Central memory CD8-positive, alpha-beta T cell (primary cell): ENCODE results near the gene MAP2K6.

ENCODE experiments used
- ATAC-seq: fragments of 150-1000 bp; cut with Tn5 transposase; replicated peaks from 2 replicates; pipeline ENCODE4 v1.10.0; 2022; ENCODE audit warnings: mild to moderate bottlenecking, moderate FRiP score, moderate number of reproducible peaks; ENCODE audit not compliant: poor library complexity, severe bottlenecking; ENCODE audit errors: extremely low read depth
- DNase-seq, 2 donors: peaks; one replicate each; pipeline ENCODE4 v3.0.0; 2021; ENCODE audit warnings: low spot score in 2 of 2
- H3K27ac Mint-ChIP-seq: one replicate; pipeline ENCODE4 v1.8.0; 2022; ENCODE audit warnings: low read depth, mild to moderate bottlenecking, moderate library complexity, mixed read lengths
- H3K27me3 Mint-ChIP-seq: one replicate; pipeline ENCODE4 v1.8.0; 2022; ENCODE audit warnings: mixed read lengths
- H3K36me3 Mint-ChIP-seq: one replicate; pipeline ENCODE4 v1.8.0; 2022; ENCODE audit warnings: mild to moderate bottlenecking, moderate library complexity, mixed read lengths; ENCODE audit not compliant: insufficient read depth
- H3K4me1 Mint-ChIP-seq: one replicate; pipeline ENCODE4 v1.8.0; 2022; ENCODE audit warnings: mixed read lengths
- H3K4me3 Mint-ChIP-seq: one replicate; pipeline ENCODE4 v1.8.0; 2022; ENCODE audit warnings: mild to moderate bottlenecking, moderate library complexity, mixed read lengths
- H3K9me3 Mint-ChIP-seq: one replicate; pipeline ENCODE4 v1.8.0; 2022; ENCODE audit warnings: mixed read lengths

The MAP2K6 gene

DNA sequence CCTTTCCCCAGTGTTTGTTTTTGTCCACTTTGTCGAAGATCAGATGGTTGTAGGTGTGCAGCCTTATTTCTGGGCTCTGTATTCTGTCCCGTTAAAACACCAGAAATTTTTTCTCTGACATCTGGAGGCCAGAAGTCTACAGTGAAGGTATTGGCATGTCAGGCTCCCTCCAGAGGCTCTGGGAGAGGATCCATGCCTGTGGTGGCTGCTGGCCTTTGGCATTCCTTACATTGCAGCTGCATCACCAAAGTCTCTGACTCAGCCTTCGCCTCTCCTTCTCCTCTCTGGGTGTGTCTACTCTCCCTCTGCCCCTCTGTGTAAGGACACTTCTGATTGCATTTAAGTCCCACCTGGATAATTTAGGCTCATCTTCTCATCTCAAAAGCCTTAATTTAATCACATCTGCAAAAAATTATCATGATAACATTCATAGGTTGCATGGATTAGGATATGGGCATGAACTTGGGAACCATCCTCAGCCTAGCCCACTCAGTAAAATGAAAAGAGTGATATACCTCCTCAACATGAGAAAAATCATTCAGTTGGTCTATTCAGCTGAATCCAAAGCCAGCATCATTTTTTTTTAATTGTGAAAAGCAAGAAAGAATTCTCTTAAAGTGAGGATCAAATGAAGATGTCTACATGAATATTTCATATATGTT lies 78.0 kb downstream of the MAP2K6 start:
- ATAC-seq (no peak), DNase-seq (no peak)
- Mint-ChIP-seq H3K36me3 (no peaks in the 10 kb centered on the region), H3K27ac (no peak overlapping the region), H3K4me3 (no peak overlapping the region), H3K4me1 (peaks cover 29% of the 10 kb centered on the region), H3K9me3 (no peaks in the 10 kb centered on the region), H3K27me3 (no peaks in the 10 kb centered on the region)

DNA sequence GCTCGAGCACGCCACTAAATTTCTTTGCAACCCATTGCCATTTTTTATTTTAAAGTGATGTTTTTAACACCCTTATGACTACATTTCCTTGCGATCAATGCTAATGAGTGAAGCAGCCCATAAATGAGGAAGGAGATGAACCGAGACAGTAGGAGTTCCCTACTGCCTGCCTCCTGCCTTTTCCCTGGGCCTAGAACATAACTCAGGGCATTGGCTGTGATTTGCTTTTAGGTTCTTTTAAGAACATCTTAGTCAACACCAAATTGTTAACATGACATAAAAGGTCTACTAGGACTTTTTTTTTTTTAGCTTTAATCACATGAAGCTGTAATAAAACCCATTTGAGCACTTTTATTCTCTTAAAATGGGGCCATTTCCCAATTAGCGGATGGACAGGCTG lies 81.3 kb downstream of the MAP2K6 start:
- ATAC-seq (no peak), DNase-seq (no peak)
- Mint-ChIP-seq H3K4me1 (peaks cover 30% of the 10 kb centered on the region), H3K27ac (no peak overlapping the region), H3K36me3 (no peaks in the 10 kb centered on the region), H3K4me3 (no peak overlapping the region), H3K27me3 (no peaks in the 10 kb centered on the region), H3K9me3 (no peaks in the 10 kb centered on the region)

DNA sequence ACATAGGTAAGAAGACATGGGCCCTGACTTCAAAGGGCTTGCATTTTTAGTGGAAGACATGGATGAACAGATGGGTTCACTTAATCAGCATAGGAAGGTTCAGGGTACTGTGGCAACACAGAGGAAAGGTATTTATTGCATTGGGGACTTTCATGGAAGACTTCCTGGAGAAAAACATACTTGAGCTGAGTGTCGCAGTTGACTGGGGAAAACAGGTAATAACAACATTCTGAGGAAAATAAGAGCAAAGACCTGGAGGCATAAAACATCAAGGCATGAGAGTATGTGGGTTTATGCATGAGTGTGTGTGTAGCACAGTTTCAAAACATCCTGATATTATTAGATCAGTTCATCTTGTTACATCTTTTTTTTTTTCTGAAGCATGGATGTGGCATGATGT lies 82.7 kb downstream of the MAP2K6 start:
- DNase-seq (no peak), ATAC-seq (no peak)
- no peak overlapping the region for H3K27ac Mint-ChIP-seq
- H3K36me3 Mint-ChIP-seq = peaks cover 2% of the 10 kb centered on the region
- H3K9me3 Mint-ChIP-seq = no peaks in the 10 kb centered on the region
- peaks cover 27% of the 10 kb centered on the region for H3K4me1 Mint-ChIP-seq
- no peaks in the 10 kb centered on the region for H3K27me3 Mint-ChIP-seq
- H3K4me3 Mint-ChIP-seq = no peak overlapping the region

DNA sequence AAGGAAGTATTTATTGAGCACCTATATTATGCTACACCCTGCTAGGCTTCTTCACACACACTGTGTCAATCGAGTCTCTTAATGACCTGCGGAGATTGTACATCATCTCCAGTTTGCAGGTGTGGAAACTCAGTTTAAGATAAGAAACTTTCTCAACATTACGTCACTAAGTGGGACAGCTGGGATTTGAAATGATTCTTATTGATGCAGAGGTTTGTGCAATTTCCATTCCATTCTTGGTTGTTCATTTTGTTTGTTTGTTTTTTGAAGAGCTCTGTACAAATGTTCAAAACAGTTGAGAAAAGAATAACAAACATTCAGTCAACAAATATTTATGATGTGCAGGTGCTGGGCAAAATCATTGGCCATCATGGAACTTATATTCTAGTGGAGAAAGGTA lies 84.8 kb downstream of the MAP2K6 start:
- H3K36me3 Mint-ChIP-seq = peaks cover 2% of the 10 kb centered on the region
- no peaks in the 10 kb centered on the region for H3K27me3 Mint-ChIP-seq
- DNase-seq (no peak), ATAC-seq (no peak)
- H3K27ac Mint-ChIP-seq = no peak overlapping the region
- H3K4me3 Mint-ChIP-seq = no peak overlapping the region
- no peaks in the 10 kb centered on the region for H3K9me3 Mint-ChIP-seq
- H3K4me1 Mint-ChIP-seq = peaks cover 30% of the 10 kb centered on the region

DNA sequence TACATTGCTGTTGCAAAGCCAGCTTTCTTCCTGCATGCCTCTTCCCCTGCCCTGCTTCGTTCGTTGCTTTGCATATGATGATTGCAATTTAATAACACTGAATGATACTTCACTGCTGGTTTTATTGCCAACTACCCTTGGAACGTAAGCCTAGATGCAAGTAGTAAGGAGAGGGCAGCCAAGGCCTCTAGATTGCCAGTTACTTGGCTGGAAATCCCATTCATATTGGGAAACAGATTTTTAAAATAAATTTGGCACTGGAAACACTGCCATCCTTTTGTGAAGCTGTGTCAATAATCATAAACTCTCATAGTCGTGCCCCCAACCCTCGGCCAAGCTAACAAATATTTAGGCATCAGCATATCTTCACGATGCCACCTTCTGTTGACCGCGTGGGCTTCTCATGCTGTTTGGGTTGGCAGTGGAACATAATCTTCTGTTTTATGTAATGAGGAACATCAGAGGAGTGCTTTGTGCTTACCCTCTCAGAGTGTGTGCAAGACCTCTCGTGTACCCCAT lies 86.5 kb downstream of the MAP2K6 start:
- Mint-ChIP-seq H3K4me3 (no peak overlapping the region), H3K27me3 (no peaks in the 10 kb centered on the region), H3K27ac (no peak overlapping the region), H3K4me1 (peaks cover 35% of the 10 kb centered on the region), H3K36me3 (peaks cover 2% of the 10 kb centered on the region), H3K9me3 (no peaks in the 10 kb centered on the region)
- ATAC-seq (no peak), DNase-seq (no peak)

DNA sequence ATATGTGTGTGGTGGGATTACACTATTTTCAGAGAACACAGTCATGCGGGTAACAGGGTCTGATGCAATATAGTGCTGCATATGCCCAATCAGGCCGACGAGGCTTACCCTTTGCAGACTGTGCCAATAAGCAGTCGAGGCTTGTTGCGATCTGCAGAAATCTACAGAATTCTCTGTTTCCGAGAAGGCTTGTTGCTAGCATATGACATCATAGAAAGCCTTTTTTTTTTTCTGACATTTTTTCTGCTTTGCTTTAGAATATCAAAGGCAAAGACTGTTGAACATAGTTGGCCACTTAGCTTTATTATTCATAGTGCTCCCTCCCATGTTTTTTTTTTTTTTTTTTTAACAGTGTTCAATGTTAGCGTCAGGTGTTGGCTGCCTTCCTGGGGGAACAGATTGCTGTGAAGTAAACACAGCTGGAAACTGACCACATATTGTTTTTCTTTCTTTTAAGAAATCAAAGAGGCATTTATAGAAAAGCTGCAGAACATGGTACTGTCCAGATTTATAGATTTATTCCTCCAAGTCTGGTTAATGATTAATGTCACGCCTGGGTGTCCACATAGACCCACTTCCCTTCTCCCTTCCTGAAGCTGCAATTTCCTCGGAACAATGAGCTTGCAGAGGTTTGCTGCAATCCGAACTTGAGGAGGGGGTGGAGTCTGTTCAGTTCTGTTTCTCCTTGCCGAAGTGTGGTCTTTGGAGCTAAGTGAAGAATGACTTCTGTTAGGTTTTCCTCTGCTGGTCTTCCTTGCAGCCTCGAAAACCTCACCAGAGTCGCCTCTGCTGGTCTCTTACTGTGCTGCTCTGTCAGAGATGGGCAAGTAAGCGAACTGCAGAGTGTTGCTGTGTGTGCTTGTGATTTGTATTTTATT lies 87.3 kb downstream of the MAP2K6 start:
- no peaks in the 10 kb centered on the region for H3K9me3 Mint-ChIP-seq
- H3K27me3 Mint-ChIP-seq = no peaks in the 10 kb centered on the region
- DNase-seq (no peak), ATAC-seq (no peak)
- H3K36me3 Mint-ChIP-seq = peaks cover 2% of the 10 kb centered on the region
- H3K4me3 Mint-ChIP-seq = no peak overlapping the region
- peaks cover 34% of the 10 kb centered on the region for H3K4me1 Mint-ChIP-seq
- H3K27ac Mint-ChIP-seq = no peak overlapping the region

DNA sequence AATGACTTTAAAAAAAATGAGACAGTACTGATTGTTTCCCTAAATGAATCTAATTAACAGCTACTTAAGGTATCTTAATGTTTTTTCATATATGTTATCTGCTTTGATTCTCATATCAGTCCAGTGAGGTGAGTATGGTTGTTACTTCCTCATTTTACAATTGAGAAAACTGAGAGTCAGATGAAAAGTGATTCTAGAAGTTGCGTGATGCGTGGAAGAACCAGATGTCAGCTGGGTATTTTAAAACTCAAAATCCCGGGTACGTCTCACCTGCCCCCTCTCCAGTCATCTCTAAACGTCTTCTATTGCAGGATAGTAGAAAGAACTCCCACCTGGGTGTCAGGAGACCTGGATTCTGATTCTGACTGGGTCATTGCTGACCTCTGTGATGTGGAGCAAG lies 89.2 kb downstream of the MAP2K6 start:
- no peak overlapping the region for H3K27ac Mint-ChIP-seq
- H3K27me3 Mint-ChIP-seq = no peaks in the 10 kb centered on the region
- peaks cover 33% of the 10 kb centered on the region for H3K4me1 Mint-ChIP-seq
- H3K4me3 Mint-ChIP-seq = no peak overlapping the region
- ATAC-seq = no peak
- peaks cover 2% of the 10 kb centered on the region for H3K36me3 Mint-ChIP-seq
- H3K9me3 Mint-ChIP-seq = no peaks in the 10 kb centered on the region
- DNase-seq = no peak

DNA sequence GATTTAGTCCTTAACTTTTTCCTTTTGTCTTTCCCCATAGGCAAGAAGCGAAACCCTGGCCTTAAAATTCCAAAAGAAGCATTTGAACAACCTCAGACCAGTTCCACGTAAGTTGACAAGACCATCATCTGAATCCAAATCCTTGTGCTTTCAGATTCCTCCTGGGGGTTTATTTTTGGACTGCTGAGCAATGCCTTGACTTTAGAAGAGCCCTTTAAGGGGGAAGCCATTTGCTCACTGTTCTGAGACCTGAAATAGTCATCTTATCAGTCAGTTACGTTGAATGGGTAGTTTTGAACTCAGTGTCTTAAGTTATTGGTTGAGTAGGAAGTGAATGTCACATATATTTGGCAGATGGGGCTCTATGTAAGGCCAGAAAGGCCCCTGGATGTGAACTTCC lies 91.2 kb downstream of the MAP2K6 start:
- peaks cover 2% of the 10 kb centered on the region for H3K36me3 Mint-ChIP-seq
- H3K4me1 Mint-ChIP-seq = peaks cover 36% of the 10 kb centered on the region
- peak overlapping the region; percentile 14 for H3K27ac Mint-ChIP-seq
- DNase-seq (no peak), ATAC-seq (no peak)
- no peak overlapping the region for H3K4me3 Mint-ChIP-seq
- no peaks in the 10 kb centered on the region for H3K27me3 Mint-ChIP-seq
- H3K9me3 Mint-ChIP-seq = no peaks in the 10 kb centered on the region

DNA sequence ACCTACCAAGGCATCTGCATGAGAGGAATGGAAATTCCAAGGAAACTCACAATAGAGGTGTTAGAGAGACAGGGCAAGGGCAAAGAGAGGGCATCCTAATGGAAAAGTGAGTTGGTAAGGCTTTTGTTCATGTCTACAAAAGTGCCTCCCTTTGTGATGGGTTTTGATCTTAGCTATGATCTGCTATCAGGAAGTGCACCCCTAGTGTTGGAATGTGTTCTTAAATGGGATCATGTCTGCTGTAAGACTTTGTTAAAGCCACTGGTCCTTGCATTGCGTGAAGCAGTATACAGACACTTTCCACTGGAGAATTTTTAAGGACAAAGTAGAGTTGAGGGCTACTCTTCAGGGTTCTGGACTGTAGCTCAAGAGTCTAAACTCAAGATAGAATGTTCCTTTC lies 92.0 kb downstream of the MAP2K6 start:
- H3K27me3 Mint-ChIP-seq = no peaks in the 10 kb centered on the region
- no peak for ATAC-seq
- no peak overlapping the region for H3K4me3 Mint-ChIP-seq
- H3K4me1 Mint-ChIP-seq = peaks cover 40% of the 10 kb centered on the region
- DNase-seq = no peak
- H3K9me3 Mint-ChIP-seq = no peaks in the 10 kb centered on the region
- no peaks in the 10 kb centered on the region for H3K36me3 Mint-ChIP-seq
- no peak overlapping the region for H3K27ac Mint-ChIP-seq

DNA sequence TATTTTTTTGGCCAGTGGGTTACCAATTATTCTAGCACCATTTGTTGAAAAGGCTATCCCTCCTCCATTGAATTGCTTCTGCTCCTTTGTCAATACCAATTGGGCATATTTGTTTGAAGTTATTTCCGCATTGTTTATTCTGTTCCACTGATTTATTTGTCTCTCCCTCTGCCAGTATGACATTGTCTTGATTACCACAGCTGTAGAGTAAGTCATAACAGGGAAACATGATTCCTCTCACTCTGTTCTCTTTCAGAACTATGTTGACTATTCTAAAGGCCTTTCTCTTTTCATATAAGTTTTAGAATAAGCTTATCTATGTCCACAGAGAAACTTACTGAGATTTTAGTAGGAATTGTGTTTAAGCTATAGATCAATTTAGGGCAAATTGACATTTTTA lies 94.3 kb downstream of the MAP2K6 start:
- ATAC-seq (no peak), DNase-seq (no peak)
- H3K27ac Mint-ChIP-seq = no peak overlapping the region

DNA sequence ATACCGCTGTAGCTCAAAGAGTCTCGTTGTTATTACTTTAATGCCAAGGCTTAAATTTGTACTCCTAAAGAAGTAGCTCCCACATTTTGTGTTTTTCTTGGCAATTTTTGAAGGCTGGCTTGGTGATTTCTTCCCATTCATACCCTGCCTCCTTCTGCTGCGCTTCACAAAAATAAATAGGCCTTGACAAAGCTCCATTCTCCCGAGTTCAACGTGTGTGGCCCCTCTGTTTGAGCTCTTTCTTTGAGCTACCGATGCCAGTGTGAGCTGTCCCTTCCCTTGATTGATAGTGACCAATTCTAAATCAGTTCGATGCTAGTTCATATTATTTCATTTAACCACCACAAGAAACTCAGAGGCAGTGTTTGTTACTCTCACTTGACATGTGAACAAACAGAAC lies 96.8 kb downstream of the MAP2K6 start:
- H3K4me1 Mint-ChIP-seq = peaks cover 22% of the 10 kb centered on the region
- no peaks in the 10 kb centered on the region for H3K9me3 Mint-ChIP-seq
- ATAC-seq = no peak
- no peaks in the 10 kb centered on the region for H3K36me3 Mint-ChIP-seq
- no peak for DNase-seq
- no peaks in the 10 kb centered on the region for H3K27me3 Mint-ChIP-seq
- H3K4me3 Mint-ChIP-seq = no peak overlapping the region
- no peak overlapping the region for H3K27ac Mint-ChIP-seq

More for the DNA sequence above, 94.3 kb downstream of the MAP2K6 start:
- H3K9me3 Mint-ChIP-seq = no peaks in the 10 kb centered on the region
- H3K4me3 Mint-ChIP-seq = no peak overlapping the region
- H3K27me3 Mint-ChIP-seq = no peaks in the 10 kb centered on the region
- no peaks in the 10 kb centered on the region for H3K36me3 Mint-ChIP-seq
- H3K4me1 Mint-ChIP-seq = peaks cover 28% of the 10 kb centered on the region

DNA sequence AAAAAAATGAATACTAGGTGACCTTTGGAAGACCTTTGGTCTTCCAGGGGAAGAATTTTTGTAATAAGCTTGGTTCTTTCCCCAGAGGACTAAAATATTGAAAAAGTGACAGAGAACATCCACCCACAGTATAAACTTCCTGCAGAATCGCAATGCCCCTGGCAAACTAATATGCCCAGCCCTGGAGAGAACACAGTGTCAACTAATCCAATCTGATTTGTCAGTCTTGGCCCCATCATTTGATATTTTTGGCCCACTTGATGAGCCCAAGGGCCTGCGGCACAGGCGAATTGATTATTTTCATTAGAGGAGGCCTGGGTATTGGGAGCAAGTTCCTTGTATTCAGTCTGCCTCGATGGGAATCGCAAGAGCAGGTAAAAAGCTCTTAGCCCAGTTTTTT lies 98.4 kb downstream of the MAP2K6 start:
- Mint-ChIP-seq H3K27me3 (no peaks in the 10 kb centered on the region), H3K27ac (no peak overlapping the region), H3K4me1 (peaks cover 16% of the 10 kb centered on the region), H3K36me3 (peaks cover 9% of the 10 kb centered on the region), H3K4me3 (no peak overlapping the region), H3K9me3 (no peaks in the 10 kb centered on the region)
- ATAC-seq (no peak), DNase-seq (no peak)

DNA sequence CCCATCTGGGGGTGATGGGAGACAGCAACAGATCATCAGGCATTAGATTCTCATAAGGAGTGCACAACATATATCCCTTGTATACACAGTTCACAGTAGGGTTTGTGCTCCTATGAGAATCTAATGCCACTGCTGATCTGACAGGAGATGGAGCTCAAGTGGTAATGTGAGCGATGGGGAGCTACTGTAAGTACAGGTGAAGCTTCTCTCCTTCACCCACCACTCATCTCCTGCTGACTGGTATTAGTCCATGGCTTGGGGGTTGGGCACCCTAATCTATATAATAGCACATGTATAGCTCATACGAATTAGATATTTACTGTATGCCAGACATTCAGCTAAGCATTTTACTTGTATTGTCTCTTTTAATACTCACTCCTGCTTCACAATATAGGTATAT lies 101.7 kb downstream of the MAP2K6 start:
- Mint-ChIP-seq H3K9me3 (no peaks in the 10 kb centered on the region), H3K4me1 (peaks cover 10% of the 10 kb centered on the region), H3K4me3 (no peak overlapping the region), H3K27me3 (no peaks in the 10 kb centered on the region), H3K27ac (no peak overlapping the region), H3K36me3 (peaks cover 29% of the 10 kb centered on the region)
- DNase-seq (no peak), ATAC-seq (no peak)
